SK-N-DZ (cell line): ENCODE measurements around the gene COA1.
"Not testable (repeated sequence)": the region's sequence is repeated elsewhere in the genome, so short reads cannot be mapped to it uniquely, and the experiment has no call there.

Experiments
- DNase-seq: peaks from one replicate; pipeline ENCODE4 v3.0.0-alpha.2; 2015; ENCODE audit warnings: low spot score

Gene COA1

GRCh38 chr7:43691611-43692010, 37.7 kb downstream of the COA1 start:
- DNase-seq = no peak

GRCh38 chr7:43689115-43689514, 40.2 kb downstream of the COA1 start:
- no peak for DNase-seq

- not testable (repeated sequence) for DNase-seq
Measured at GRCh38 chr7:43687866-43688265, 41.5 kb downstream of the COA1 start.

GRCh38 chr7:43686991-43687390, 42.3 kb downstream of the COA1 start:
- no peak for DNase-seq

- no peak for DNase-seq
Measured at GRCh38 chr7:43680736-43681135, 48.6 kb downstream of the COA1 start.

GRCh38 chr7:43679210-43680068, 49.9 kb downstream of the COA1 start:
- no peak for DNase-seq

GRCh38 chr7:43678315-43678714, 51.0 kb downstream of the COA1 start:
- no peak for DNase-seq

- no peak for DNase-seq
Measured at GRCh38 chr7:43677864-43678263, 51.5 kb downstream of the COA1 start.

- DNase-seq = no peak
Measured at GRCh38 chr7:43674559-43675436, 54.5 kb downstream of the COA1 start.

GRCh38 chr7:43673243-43673976, 55.9 kb downstream of the COA1 start:
- not testable (repeated sequence) for DNase-seq

GRCh38 chr7:43671521-43671920, 57.8 kb downstream of the COA1 start:
- DNase-seq = no peak

- no peak for DNase-seq
Measured at GRCh38 chr7:43669286-43670081, 59.8 kb downstream of the COA1 start.

- DNase-seq = no peak
Measured at GRCh38 chr7:43668035-43668434, 61.3 kb downstream of the COA1 start.

- no peak for DNase-seq
Measured at GRCh38 chr7:43666938-43667337, 62.4 kb downstream of the COA1 start.

- DNase-seq = peak; percentile 38
Measured at GRCh38 chr7:43664681-43665080, 64.6 kb downstream of the COA1 start.

- DNase-seq = no peak
Measured at GRCh38 chr7:43660141-43660540, 69.2 kb downstream of the COA1 start.

- no peak for DNase-seq
Measured at GRCh38 chr7:43659549-43659896, 69.8 kb downstream of the COA1 start.

- no peak for DNase-seq
Measured at GRCh38 chr7:43658718-43659548, 70.4 kb downstream of the COA1 start.

GRCh38 chr7:43656997-43657396, 72.3 kb downstream of the COA1 start:
- DNase-seq = no peak

- no peak for DNase-seq
Measured at GRCh38 chr7:43655584-43655983, 73.7 kb downstream of the COA1 start.
